ENCODE results near the gene PRRC1.
A peak's percentile ranks its signal among the peaks of the same experiment; 100 is the strongest.
"Not testable (repeated sequence)": the region's sequence is repeated elsewhere in the genome, so short reads cannot be mapped to it uniquely, and the experiment has no call there.

The PRRC1 gene

GRCh38 chr5:127545249-127545648 is 27.8 kb downstream of the PRRC1 start:
- not testable (repeated sequence) for DNase-seq (ENCODE audit: low spot score)

- no peak for DNase-seq (ENCODE audit: low spot score)
These were observed 32.1 kb downstream of the PRRC1 start for GRCh38 chr5:127549551-127549950.

DNA sequence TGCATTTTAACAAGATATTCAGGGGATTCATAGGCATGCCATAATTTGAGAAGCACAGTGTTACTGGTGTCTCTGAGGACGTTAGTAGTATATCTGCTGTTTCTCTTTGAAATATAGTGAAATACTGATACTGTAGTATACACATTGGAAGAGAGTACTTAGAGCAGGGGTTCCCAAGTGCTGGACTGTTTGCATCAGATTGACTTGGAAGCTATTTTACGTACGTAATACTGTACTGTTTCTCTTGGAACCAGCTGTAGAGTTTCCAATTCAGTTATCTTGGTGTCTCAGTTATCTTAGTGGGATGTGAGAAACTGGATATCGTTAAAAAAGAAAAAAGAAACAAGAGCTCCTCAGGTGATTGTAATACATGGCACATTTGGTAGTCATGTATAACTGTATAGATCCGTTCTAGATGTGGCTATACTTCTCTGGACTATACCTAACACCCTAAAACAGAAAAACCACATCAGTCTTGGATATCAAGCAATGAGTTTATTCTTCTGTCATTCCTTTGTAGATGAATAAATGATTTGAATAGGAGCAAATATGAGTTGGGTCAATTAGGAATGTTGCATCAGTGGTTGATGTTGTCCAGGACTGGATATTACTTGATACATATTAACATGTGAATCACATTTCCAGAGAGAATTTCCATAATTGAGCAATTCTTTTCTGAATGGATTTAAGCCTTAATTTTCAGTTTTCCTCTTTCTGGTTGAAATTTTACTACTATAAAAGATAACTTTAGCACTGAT is 33.4 kb downstream of the PRRC1 start:
- no peak for DNase-seq (ENCODE audit: low spot score)

DNA sequence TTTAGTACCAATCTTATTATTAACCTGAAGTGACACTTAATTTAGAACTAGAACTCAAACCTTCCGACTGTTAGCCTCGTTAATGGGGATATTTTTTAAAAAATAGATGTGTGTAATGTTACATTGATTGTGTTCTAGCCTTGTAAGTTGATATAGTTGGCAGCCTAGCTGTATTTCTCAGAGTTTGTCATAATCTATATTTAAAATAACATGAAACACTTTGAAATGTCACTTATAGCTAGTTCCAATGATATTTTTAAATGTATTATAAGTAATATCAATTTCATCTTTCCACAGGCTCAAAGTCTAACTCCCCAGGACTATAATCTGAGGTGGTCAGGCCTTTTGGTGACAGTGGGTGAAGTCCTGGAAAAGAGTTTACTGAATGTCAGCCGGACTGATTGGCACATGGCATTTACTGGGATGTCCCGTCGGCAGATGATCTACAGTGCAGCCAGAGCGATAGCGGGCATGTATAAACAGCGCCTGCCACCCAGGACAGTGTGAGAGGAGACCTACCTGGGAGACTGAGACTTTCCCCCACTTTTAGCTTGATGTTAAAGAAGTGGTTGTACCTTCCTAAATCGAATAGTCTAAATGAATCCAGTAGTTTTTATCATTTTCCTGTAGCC is 34.1 kb downstream of the PRRC1 start:
- no peak for DNase-seq (ENCODE audit: low spot score)

- DNase-seq (ENCODE audit: low spot score): no peak
These were observed 38.4 kb downstream of the PRRC1 start for GRCh38 chr5:127555826-127556225.

- DNase-seq (ENCODE audit: low spot score): no peak
These were observed 39.3 kb downstream of the PRRC1 start for GRCh38 chr5:127556609-127557334.

- DNase-seq (ENCODE audit: low spot score): no peak
These were observed 40.8 kb downstream of the PRRC1 start for GRCh38 chr5:127558273-127558672.

GRCh38 chr5:127561254-127561653 is 43.8 kb downstream of the PRRC1 start:
- no peak for DNase-seq (ENCODE audit: low spot score)

- DNase-seq (ENCODE audit: low spot score): peak; percentile 42
These were observed 44.8 kb downstream of the PRRC1 start for GRCh38 chr5:127562252-127562651.

- no peak for DNase-seq (ENCODE audit: low spot score)
These were observed 45.7 kb downstream of the PRRC1 start for GRCh38 chr5:127563136-127563535.

GRCh38 chr5:127564002-127564769 is 46.7 kb downstream of the PRRC1 start:
- DNase-seq (ENCODE audit: low spot score): peak; percentile 50

DNA sequence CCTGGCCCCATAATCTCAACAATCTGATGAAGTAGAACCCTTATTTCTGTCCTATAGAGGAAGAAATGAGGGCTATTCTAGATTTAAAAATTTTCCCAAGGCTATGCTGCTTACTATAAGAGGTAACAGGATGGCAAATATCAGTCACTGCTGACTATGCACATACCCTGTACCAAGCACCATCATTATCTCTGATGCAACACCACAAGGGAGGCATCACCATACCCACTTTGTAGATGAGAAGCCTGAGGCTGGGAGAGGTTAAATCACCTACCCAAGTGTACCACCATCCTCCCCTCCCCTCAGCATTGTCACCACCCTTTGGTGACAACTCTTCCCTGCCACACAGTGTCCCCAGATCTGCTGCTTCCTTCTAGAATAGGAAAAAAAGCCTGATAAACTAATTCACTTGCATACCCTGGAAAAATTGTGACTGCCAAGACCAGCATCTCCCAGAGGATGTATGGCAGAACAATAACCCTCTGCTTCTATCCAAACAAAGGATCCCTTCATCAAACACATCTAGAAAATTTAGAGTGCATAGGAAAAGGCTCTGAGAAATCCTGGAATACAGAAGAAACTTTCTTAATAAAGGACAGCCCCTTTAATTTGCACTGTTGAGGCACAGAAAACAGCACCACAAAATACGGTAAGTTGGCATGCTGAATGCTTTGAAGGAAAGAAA is 48.3 kb downstream of the PRRC1 start:
- no peak for DNase-seq (ENCODE audit: low spot score)

DNA sequence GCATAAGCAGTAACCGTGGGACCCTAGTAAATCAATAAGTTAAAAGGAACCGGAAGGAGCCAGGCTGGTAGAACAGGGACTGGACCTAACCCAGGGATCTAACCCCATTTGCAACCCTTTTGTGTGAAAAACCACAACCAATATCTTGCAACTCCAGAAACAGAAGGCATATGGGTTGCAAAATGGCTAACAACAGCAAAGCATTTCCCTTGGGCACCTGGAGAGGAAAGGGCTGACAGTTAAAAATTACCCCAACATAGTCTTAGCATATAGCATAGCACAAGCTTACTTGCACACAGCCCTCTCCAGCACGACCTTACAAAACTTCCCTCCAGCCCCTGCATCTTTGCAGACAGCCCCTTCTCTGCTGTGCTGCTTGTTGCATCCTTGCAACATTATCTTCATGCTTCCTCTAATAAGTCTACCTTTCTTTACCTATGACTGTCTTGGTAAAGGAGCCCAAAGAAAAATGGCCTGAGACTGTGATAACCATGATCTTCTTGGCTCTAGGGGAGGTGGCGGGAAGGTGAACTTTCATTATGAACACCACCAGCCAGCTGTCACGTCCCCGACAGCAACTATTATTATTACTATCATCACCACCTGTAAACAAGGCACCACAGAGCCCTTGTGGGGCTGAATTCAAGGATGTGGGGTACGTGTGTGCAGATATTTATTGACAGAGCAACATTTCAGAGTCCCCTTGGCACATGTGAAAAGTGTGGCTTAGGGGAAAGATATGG is 49.8 kb downstream of the PRRC1 start:
- no peak for DNase-seq (ENCODE audit: low spot score)

GRCh38 chr5:127568166-127568565 is 50.7 kb downstream of the PRRC1 start:
- DNase-seq (ENCODE audit: low spot score): no peak

DNA sequence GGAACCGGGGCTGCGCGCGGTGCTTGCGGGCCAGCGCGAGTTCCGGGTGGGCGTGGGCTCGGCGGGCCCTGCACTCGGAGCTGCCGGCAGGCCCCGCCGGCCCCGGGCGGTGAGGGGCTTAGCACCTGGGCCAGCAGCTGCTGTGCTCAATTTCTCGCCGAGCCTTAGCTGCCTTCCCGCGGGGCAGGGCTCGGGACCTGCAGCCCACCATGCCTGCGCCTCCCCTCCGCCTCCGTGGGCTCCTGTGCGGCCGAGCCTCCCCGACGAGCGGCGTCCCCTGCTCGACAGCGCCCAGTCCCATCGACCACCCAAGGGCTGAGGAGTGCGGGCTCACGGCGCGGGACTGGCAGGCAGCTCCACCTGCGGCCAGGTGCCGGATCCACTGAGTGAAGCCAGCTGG is 52.0 kb downstream of the PRRC1 start:
- not testable (repeated sequence) for DNase-seq (ENCODE audit: low spot score)

DNA sequence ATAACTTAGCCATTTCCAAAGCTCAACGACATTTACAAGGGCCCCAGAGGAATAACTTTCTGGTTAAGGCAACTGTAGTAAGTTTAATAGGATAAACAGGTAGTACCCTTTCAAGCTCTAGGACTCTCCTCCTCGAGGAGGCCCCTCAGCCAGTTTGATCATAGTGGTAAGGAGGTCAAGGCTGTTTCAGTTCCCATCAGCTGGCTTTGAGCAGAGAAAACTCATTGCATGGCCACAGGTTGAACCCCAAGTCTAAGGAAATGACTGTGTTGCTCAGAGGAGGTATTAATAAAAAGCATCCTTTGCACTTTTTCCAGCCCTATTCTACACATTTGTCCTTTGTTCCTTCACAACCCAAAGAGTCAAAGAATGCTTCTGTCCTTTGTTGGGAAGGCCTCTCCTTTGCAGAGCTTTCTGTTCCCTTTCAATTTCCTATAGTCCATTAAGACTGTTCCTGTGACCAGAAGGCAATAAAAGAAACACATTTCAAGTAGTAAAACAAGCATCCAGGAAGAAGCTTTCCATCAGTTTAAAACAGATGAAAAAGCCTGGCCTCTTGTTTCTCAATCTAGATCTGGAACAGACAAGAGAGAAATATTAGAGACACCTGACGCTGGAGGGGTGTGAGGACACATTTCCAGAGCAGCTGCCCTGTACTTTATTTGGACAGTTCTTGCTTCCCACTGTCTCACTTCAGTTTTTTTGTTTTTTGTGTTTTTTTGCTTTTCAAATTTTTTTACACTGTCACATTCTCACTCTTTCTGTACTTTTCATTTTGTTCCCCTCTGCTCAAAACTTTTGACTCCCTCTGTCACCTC is 54.1 kb downstream of the PRRC1 start:
- no peak for DNase-seq (ENCODE audit: low spot score)

DNA sequence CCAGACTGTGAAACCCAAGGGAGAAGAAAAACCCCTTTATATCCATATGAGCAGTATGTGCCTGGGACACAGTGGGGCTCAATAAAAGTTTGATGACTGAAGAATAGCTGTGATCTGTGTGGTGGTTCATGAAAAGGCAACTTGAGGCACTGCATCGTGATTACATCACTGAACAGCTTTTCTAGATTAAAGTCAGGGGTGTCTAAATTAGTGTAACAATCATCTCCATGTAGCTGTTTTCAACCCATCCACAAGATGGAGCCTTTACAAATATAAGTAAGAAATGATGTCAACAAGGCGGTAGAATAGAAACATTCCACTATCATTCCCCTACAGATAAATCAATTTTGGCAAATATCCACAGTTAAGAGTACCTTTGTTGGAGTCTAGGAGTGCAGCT is 55.5 kb downstream of the PRRC1 start:
- DNase-seq (ENCODE audit: low spot score): no peak

- DNase-seq (ENCODE audit: low spot score): no peak
These were observed 57.6 kb downstream of the PRRC1 start for GRCh38 chr5:127574852-127575679.

- DNase-seq (ENCODE audit: low spot score): no peak
These were observed 60.0 kb downstream of the PRRC1 start for GRCh38 chr5:127577458-127577857.

Data from D341Med (cell line).